Gastroesophageal sphincter (tissue), 3 donors: ENCODE measurements around the gene KCNH2.

Source experiments
- CTCF ChIP-seq, 4 experiments: fragments of 200-600 bp in 2 of 4; fragments of 450-650 bp in 2 of 4; sonication (generic) in 1 of 4; IDR thresholded peaks; one replicate each; pipeline ENCODE4 v1.5.1; 2017 to 2019; ENCODE audit warnings: antibody characterized with exemption in 4 of 4, mild to moderate bottlenecking in 2 of 4, moderate library complexity in 2 of 4
- EP300 ChIP-seq: sonication (generic); formaldehyde crosslinking; IDR thresholded peaks from one replicate; pipeline ENCODE4 v1.6.1; 2017; ENCODE audit warnings: antibody characterized with exemption, mild to moderate bottlenecking
- POLR2A ChIP-seq, 2 donors: fragments of 450-650 bp; IDR thresholded peaks; one replicate each; pipeline ENCODE4 v1.6.1; 2017; ENCODE audit warnings: antibody characterized with exemption in 2 of 2, mild to moderate bottlenecking in 2 of 2, moderate library complexity in 1 of 2
- POLR2AphosphoS5 ChIP-seq: sonication (generic); formaldehyde crosslinking; IDR thresholded peaks from one replicate; pipeline ENCODE4 v1.6.1; 2017; ENCODE audit warnings: antibody characterized with exemption

GRCh38 chr7:150999497-151000230 lies 21.5 kb upstream of the KCNH2 start:
- no peak for TF ChIP-seq POLR2AphosphoS5
- no peak for TF ChIP-seq CTCF (IDR thresholded peaks at IDR 0.05)
- no peak for TF ChIP-seq POLR2A (IDR thresholded peaks at IDR 0.05)
- no peak for TF ChIP-seq EP300
